Tibial artery (tissue), 4 donors: ENCODE results near the gene ELP1.
"Not testable (repeated sequence)": the region's sequence is repeated elsewhere in the genome, so short reads cannot be mapped to it uniquely, and the experiment has no call there.

Experiments used
- DNase-seq, 2 donors: peaks; one replicate each; pipeline ENCODE4 v3.0.0-alpha.2; 2019
- H3K27ac ChIP-seq, 2 donors: fragments of 200-600 bp; sonication (generic) in 1 of 2; 1 replicate in 1 of 2; 2 replicates in 1 of 2; pipeline ENCODE4 v1.5.1; 2018 to 2019; ENCODE audit warnings: mild to moderate bottlenecking in 1 of 2
- H3K27me3 ChIP-seq, 2 donors: fragments of 200-600 bp; sonication (generic) in 1 of 2; one replicate each; pipeline versions ENCODE4 v1.5.1 to v1.6.0; 2016 to 2019
- H3K36me3 ChIP-seq, 3 donors: fragments of 200-600 bp; sonication (generic) in 2 of 3; one replicate each; pipeline ENCODE4 v1.5.1; 2016 to 2019; ENCODE audit warnings: mild to moderate bottlenecking in 2 of 3
- H3K4me1 ChIP-seq, 4 donors: fragments of 200-600 bp; sonication (generic) in 2 of 4; 1 replicate in 3 of 4; 2 replicates in 1 of 4; pipeline ENCODE4 v1.5.1; 2016 to 2019
- H3K4me3 ChIP-seq, 2 donors: fragments of 200-600 bp; sonication (generic) in 1 of 2; 1 replicate in 1 of 2; 2 replicates in 1 of 2; pipeline ENCODE4 v1.5.1; 2018 to 2019; ENCODE audit warnings: mild to moderate bottlenecking in 2 of 2
- H3K9me3 ChIP-seq, 3 donors: fragments of 200-600 bp; sonication (generic) in 1 of 3; one replicate each; pipeline ENCODE4 v1.5.1; 2016 to 2019
- intact Hi-C: fragments of 100-400 bp; cut with DNase I; formaldehyde crosslinking; loops from one replicate; pipeline ENCODE4 v1.15.0; 2023; ENCODE audit warnings: low total_unique reads
- TF ChIP-seq, protein P1 (sequence below), 2 experiments: fragments of 200-600 bp in 1 of 2; fragments of 450-650 bp in 1 of 2; IDR thresholded peaks; one replicate each; pipeline ENCODE4 v1.5.1; 2017 to 2019; ENCODE audit warnings: antibody characterized with exemption in 2 of 2, mild to moderate bottlenecking in 1 of 2, moderate library complexity in 1 of 2

The ELP1 gene

DNA sequence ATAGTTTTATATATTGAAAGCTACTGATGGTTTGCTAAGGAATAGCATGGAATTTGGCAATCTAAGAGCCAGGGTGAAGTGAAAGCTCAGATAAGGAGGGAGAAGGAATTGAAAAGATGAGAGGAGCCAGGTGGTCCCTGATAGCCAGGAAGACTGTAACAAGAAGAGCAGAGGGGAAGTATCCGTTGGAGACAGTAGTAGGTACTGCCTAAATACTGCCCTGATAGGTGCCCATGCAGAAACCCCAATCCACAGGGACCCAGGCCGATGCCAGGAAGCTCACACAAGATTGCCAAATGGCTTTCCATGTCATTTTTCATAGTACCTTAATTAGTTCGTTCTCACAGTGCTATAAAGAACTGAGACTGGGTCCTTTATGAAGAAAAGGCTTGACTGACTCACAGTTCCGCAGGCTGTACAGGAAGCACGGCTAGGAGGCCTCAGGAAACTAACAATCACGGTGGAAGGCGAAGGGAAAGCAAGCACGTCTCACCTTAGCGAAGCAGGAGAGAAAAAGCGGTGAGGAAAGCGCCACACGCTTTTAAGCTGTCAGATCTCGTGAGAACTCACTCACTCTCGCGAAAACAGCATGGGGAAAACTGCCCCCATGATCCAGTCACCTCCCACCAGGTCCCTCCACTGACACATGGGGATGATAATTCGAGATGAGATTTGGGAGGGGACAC, 91.2 kb downstream of the ELP1 start:
- Histone ChIP-seq H3K36me3 (no peaks in the 10 kb centered on the region), H3K27me3 (no peaks in the 10 kb centered on the region), H3K4me3 (no peak overlapping the region), H3K27ac (no peak overlapping the region), H3K9me3 (no peaks in the 10 kb centered on the region), H3K4me1 (no peaks in the 10 kb centered on the region)
- no peak for DNase-seq
- TF ChIP-seq, protein P1, sequence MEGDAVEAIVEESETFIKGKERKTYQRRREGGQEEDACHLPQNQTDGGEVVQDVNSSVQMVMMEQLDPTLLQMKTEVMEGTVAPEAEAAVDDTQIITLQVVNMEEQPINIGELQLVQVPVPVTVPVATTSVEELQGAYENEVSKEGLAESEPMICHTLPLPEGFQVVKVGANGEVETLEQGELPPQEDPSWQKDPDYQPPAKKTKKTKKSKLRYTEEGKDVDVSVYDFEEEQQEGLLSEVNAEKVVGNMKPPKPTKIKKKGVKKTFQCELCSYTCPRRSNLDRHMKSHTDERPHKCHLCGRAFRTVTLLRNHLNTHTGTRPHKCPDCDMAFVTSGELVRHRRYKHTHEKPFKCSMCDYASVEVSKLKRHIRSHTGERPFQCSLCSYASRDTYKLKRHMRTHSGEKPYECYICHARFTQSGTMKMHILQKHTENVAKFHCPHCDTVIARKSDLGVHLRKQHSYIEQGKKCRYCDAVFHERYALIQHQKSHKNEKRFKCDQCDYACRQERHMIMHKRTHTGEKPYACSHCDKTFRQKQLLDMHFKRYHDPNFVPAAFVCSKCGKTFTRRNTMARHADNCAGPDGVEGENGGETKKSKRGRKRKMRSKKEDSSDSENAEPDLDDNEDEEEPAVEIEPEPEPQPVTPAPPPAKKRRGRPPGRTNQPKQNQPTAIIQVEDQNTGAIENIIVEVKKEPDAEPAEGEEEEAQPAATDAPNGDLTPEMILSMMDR (IDR thresholded peaks at IDR 0.05) = no peak
- intact Hi-C loops = no loop called here

DNA sequence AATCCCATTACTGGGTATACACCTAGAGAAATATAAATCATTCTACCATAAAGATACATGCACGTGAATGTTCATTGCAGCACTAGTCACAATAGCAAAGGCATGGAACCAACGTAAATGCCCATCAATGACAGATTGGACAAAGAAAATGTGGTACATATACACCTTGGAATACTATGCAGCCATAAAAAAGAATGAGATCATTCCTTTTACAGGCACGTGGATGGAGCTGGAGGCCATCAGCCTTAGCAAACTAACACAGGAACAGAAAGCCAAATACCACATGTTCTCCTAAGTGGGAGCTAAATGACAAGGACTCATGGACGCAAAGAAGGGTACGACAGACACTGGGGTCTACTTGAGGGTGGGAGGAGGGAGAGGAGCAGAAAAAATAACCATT, 94.4 kb downstream of the ELP1 start:
- H3K4me3 ChIP-seq, intact Hi-C loops, H3K27me3 ChIP-seq, DNase-seq, H3K9me3 ChIP-seq, H3K4me1 ChIP-seq, H3K36me3 ChIP-seq, H3K27ac ChIP-seq: not testable (repeated sequence)

DNA sequence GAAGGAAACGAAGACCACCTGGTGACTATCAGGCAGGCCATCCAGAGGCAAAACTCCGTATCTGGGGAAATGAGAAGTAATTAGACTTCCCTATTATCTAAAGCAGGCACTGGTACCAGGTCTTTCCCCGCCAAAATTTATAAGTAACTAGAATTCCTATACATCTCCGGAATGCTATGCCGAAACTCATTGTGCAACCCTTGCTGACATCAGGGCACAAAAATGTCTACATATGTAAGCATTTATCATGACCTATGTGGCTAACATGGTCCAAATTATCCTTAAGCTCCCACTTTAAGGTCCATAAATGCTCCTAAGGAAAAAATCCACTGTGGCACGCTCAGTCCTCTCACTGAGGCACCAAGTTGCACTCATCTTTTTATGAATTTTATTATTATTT, 95.9 kb downstream of the ELP1 start:
- Histone ChIP-seq H3K27ac (no peak overlapping the region), H3K9me3 (no peaks in the 10 kb centered on the region), H3K4me1 (no peaks in the 10 kb centered on the region), H3K4me3 (no peak overlapping the region), H3K27me3 (no peaks in the 10 kb centered on the region), H3K36me3 (no peaks in the 10 kb centered on the region)
- no peak for DNase-seq
- intact Hi-C loops = no loop called here
- TF ChIP-seq, protein P1 (IDR thresholded peaks at IDR 0.05) = no peak

DNA sequence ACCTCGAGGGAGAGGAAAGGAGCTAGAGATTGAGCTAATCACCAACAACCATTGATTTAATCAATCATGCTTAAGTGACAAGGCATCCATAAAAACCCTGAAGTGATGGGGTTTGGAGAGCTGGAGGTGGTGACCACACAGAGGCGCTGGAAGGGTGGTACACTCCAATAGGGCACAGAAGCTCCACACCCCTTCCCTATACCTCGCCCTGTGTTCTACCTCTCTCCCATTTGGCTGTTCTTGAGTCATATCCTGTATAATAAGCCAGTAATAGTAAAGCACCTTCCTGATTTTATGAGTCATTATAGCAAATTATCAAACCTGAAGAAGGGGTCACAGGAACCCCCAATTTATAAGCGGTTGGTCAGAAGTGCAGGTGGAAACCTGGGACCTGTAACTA, 96.4 kb downstream of the ELP1 start:
- no peaks in the 10 kb centered on the region for H3K4me1 ChIP-seq
- no peak overlapping the region for H3K27ac ChIP-seq
- intact Hi-C loops = no loop called here
- no peaks in the 10 kb centered on the region for H3K9me3 ChIP-seq
- TF ChIP-seq, protein P1 (IDR thresholded peaks at IDR 0.05) = no peak
- H3K4me3 ChIP-seq = no peak overlapping the region
- H3K27me3 ChIP-seq = no peaks in the 10 kb centered on the region
- no peaks in the 10 kb centered on the region for H3K36me3 ChIP-seq
- DNase-seq = no peak

DNA sequence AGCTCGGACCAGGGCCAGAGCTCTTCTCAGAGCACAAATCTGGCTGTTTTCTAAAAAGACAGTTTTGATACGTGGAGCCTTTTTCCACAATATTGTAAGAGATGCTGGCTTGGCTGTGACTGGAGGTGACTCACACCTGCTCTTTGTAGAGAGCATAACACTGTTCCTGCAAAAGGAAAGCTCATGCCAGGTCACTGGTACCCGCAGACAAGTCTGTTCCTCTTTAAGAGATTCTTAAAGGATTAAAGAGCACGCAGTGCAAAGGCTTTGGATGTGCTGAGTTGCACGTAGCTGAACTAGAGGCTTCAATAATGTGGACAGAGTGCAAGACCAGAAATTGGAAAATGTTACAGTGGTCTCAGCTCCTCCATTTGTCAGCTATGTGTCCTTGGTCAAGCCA, 97.1 kb downstream of the ELP1 start:
- intact Hi-C loops = no loop called here
- no peaks in the 10 kb centered on the region for H3K4me1 ChIP-seq
- TF ChIP-seq, protein P1 (IDR thresholded peaks at IDR 0.05) = no peak
- no peaks in the 10 kb centered on the region for H3K27me3 ChIP-seq
- no peak for DNase-seq
- no peaks in the 10 kb centered on the region for H3K9me3 ChIP-seq
- no peaks in the 10 kb centered on the region for H3K36me3 ChIP-seq
- no peak overlapping the region for H3K4me3 ChIP-seq
- no peak overlapping the region for H3K27ac ChIP-seq

DNA sequence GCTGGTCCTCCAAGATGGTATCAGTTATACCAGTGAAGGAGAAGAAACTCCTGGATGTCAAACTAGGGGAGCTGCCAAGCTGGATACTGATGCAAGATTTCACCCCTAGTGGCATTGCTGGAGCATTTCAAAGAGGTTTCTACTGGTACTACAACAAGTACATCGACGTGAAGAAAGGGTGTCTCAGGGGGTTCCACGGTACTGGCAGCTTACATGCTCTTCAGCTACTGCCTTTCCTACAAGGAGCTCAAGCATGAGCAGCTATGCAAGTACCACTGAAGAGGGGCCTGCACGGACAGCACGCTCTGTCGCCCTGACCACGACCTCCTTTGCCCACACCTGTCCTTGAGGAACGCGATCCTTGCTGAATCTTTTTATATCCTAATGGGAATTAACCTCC, 97.6 kb downstream of the ELP1 start:
- H3K27me3 ChIP-seq = no peaks in the 10 kb centered on the region
- H3K27ac ChIP-seq = no peak overlapping the region
- H3K9me3 ChIP-seq = no peaks in the 10 kb centered on the region
- no peak overlapping the region for H3K4me3 ChIP-seq
- no peaks in the 10 kb centered on the region for H3K4me1 ChIP-seq
- TF ChIP-seq, protein P1 (IDR thresholded peaks at IDR 0.05) = no peak
- no peak for DNase-seq
- intact Hi-C loops = no loop called here
- no peaks in the 10 kb centered on the region for H3K36me3 ChIP-seq
